ENCODE results near the gene PCMT1.

DNA sequence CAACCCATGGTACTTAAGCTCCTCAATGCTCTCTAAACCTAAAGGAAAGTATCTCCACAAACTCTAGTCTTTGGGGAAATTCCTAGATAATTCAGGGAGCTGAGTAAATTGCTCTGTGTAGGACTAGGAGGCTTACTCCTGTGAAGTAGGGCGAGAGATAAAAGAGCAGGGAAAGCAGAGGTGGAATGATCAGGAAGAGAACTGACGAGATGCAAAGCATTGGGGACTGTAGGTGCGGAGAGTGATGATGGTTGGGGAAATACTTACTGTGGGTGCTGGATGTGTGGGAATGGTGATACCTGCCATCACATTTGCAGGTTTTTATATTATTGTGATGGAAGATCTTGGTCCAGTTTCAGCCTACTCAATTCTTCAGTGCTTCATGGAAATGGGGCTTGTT, 30.0 kb upstream of the PCMT1 start:
- TF ChIP-seq, protein P1, sequence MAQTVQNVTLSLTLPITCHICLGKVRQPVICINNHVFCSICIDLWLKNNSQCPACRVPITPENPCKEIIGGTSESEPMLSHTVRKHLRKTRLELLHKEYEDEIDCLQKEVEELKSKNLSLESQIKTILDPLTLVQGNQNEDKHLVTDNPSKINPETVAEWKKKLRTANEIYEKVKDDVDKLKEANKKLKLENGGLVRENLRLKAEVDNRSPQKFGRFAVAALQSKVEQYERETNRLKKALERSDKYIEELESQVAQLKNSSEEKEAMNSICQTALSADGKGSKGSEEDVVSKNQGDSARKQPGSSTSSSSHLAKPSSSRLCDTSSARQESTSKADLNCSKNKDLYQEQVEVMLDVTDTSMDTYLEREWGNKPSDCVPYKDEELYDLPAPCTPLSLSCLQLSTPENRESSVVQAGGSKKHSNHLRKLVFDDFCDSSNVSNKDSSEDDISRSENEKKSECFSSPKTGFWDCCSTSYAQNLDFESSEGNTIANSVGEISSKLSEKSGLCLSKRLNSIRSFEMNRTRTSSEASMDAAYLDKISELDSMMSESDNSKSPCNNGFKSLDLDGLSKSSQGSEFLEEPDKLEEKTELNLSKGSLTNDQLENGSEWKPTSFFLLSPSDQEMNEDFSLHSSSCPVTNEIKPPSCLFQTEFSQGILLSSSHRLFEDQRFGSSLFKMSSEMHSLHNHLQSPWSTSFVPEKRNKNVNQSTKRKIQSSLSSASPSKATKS (CRISPR knock-in tag; IDR thresholded peaks at IDR 0.05), result no peak
- no peak for TF ChIP-seq MAZ (CRISPR knock-in tag; conservative IDR thresholded peaks at IDR 0.05 in 1 of 2, IDR thresholded peaks at IDR 0.05 in 1 of 2)
- TF ChIP-seq POLR2A (conservative IDR thresholded peaks at IDR 0.05), result no peak
